RPMI7951 (cell line): ENCODE results near the gene TRIO. TPM values are rescaled to one million over a fixed set of nuclear protein-coding genes. Genes with fewer than 3 reads are reported as not detected.
"Not testable (repeated sequence)": the region's sequence is repeated elsewhere in the genome, so short reads cannot be mapped to it uniquely, and the experiment has no call there.

Source experiments
- DNase-seq: peaks from one replicate; pipeline ENCODE4 v3.0.0-alpha.2; 2012; ENCODE audit warnings: low read depth
- total RNA-seq: library from RNA; depleted of rRNA; stranded (reverse); fragments of >200 nt; shearing (Covaris generic); gene quantifications from 2 replicates; pipeline ENCODE4 v1.2.3, GENCODE V29; 2014

Gene TRIO
- total RNA-seq, 1 experiment from 2014 or later, result 34.0 TPM

DNA sequence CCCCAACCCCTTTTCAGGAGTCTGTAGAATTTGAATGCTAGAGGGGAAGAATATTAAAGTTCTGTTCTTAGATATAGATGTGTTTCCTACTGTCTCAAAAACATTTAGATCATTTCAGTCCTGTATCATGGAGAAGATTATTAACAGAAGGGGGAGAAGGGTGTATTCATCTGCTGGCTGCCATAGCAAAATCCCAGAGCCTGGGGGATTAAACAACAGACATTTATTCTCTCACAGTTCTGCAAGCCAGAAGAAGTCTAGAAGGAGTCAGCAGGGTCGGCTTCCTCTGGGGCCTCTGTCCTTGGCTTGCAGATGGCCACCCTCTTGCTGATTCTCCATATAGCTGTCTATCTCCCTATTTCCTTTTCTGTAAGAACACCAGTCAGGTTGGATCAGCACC is 288.4 kb downstream of the TRIO start:
- DNase-seq, result no peak

DNA sequence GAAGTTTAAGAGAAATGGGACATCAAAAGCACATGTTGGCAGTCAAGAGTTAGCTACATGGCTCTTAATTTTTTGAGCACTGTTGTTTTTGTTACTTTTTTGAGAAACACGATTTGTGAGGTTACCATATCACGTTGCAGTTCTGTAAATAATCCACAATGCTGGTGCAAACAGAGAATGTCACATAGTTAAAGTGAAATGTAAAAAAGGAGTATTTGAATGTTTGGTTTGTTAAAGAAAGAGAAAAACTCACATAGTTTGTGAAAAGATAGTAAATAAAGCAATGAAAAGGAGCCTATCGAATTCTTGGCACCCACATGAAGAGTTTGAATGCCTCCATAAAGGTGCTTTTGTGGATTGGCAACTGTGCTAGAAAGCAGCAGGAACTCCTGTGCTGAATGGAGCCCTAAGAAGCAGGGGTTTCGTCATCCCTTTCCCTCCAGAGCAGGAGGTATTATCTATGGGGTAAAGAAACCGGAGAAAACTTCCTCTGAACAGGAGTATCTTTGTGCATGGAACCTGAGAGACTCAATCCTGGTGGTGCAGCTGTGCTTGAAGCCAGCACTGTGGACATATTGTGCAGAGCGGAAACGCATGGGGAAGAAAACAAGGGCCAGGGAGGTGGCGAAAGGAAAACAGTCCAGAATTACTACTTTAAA is 289.9 kb downstream of the TRIO start:
- DNase-seq, result no peak

GRCh38 chr5:14435481-14435880 is 292.3 kb downstream of the TRIO start:
- DNase-seq, result no peak

DNA sequence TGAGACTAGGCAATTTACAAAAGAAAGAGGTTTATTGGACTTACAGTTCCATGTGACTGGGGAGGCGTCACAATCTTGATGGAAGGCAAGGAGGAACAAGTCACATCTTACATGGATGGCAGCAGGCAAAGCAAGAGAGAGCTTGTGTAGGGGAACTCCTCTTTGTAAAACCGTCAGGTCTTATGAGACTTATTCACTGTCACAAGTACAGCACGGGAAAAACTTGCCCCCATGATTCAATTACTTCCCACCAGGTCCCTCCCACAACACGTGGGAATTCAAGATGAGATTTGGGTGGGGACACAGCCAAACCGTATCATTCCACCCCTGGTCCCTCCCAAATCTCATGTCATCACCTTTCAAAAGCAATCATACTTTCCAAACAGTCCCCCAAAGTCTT is 293.0 kb downstream of the TRIO start:
- not testable (repeated sequence) for DNase-seq

- DNase-seq, result no peak
Measured at GRCh38 chr5:14436801-14437542, 293.8 kb downstream of the TRIO start.

DNA sequence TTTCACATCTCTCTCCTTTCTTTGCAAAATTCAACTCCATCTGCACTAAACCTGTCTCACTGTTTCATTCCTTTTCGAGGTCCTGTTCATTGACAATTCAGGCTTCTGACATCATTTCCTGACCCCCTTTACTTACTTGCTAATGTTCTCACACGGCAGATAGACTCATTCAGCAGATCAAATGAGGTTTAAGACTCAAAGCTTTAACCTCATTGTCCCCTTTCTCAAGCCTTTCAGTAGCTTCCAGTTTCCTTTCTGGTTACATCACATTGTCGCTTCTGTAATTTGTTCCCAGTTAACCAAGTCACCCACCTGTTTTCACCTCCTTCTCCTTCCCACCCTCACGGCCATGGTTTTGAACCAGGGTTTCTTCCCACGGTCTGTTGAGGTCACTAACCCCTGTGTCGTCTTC is 295.1 kb downstream of the TRIO start:
- no peak for DNase-seq

DNA sequence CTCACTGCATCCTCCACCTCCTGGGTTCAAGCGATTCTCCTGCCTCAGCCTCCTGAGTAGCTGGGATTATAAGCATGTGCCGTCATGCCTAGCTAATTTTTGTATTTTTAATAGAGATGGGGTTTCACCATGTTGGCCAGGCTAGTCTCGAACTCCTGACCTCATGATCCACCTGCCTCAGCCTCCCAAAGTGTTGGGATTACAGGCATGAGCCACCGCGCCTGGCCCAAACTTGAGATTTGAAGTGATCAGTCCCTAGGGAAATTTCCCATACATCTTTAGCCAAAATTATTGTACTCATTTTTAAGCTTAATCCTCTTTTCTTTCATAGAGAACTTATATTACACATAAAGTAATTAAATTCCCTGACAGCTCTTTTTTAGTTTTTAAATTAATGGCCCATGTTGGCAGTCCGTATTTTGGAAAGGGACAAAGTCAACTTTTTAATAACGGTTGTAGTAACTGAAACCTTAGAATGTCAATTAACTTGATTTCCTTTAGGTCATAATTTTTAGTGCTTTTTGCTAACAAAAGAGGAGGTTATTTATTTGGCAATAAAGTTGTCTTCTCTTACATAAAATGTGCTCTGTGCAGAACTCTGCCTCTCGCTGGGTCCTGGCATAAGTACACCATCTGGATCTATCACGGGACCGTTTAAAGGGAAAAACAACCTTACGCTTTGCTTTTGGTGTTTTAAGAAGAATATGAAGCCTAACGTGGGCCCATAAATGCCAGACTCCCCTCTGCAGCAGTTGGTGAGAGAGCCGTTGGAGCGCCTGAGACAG is 296.1 kb downstream of the TRIO start:
- no peak for DNase-seq

- DNase-seq, result no peak
Measured at GRCh38 chr5:14440223-14440581, 297.1 kb downstream of the TRIO start.

- DNase-seq, result no peak
Measured at GRCh38 chr5:14440582-14441431, 297.7 kb downstream of the TRIO start.

GRCh38 chr5:14441641-14442040 is 298.5 kb downstream of the TRIO start:
- no peak for DNase-seq

DNA sequence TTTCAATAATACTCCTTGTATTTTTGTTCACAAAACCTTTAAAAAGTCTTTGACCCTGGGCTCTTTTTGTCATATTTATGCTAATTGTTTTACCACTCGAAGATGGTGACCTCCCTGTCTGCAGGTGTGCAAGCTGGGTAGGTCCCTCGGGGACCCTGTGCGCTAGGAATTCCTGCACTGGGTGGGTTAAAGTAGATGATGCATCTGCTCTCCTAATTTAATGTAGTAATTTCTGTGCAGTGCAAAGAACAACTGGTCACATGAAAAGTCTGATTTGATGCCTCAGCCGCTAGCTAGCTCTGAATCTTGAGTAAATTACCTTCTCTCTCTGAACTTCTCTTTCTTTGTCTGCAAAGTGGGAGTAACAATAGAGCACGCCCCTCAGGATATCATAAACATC is 299.4 kb downstream of the TRIO start:
- DNase-seq, result no peak

DNA sequence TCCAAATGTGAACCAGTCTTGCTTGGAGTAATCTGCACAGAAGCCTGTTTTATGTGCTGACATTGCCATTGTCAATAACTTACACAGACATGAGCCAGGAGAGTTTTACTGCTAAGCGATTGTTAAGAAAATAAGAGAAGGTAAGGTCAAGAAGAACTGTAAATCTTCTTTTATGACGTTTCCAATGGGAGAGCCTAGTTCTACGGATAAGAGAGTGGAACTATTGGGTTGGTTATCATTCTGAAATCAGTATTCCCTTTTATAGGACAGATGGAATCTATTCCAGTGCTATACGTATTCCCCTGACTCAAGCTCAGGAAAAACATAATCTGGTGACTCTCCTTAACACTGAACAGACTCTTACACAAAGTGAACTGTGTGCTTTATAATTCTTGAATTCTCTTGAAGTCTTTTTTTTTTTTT is 300.5 kb downstream of the TRIO start:
- DNase-seq, result no peak

DNA sequence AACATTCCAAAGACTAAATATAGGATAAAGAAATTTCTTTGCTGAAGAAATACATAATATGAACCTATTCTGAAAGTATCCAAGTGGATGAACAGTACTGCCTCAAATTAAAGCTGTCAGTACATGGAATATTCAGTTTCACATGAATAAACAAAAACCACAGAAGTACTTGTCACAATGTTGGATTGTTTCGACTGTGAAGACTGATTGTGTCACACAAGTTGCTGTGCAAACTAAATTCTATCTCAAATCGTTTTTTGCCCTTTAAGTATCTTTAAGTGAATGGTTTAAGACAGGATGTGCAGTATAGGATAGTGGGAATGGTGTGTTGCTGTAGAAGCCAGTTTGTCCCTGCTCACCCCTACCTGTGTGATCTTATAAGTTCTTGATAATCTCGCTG is 301.0 kb downstream of the TRIO start:
- DNase-seq, result no peak

DNA sequence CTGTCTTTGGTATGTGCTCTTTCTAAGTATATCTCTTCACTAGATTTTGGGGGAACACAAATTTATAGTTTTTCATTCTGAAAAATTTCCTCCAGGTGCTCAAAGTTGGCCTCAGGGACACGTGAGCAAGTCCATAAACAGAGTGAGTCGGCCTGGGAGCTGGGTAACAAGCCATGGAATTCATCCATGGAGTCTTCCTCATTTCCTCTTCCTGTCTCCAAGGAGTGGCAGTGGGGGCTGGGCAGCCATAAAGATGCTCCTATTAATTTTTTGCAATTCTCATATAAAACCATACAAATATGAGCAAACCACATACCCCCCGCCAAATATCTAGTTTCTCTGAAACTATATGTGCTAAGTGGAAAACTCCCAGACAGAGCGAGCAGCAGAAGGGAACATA is 301.9 kb downstream of the TRIO start:
- DNase-seq, result peak; percentile 46

DNA sequence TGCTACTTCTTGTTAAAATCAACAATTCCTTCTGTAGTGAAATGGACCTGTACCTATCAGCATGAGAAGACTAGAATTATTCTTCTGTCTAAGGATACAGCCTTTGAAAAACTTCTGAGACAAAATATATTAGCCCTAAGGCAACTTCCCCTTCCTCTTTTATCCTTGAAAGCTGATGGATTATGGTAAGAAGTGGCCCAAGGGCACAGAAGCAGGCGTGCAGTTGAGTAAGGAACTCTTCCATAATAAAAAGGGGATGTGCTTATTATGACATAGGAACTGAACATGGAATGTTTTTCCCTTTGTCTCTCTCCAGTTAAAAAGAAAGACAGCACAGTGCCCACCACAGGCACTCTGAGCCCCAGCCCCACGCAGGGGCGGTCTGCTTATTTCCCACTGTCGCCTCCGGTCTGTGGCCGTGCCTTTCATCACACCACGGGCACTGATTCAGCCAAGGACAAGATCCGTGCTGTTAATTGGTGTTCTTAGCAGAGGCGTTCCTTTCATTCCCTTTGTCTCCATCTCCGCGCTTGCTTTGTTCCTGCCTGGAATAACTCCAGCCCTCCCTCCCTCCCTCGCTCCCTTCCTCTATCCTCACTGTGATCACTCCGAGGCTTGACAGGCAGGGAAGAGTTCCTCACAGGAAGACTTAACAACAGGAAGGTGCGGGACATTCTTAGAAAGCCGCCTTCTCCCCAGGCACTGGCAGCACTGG is 302.6 kb downstream of the TRIO start:
- peak; percentile 79 for DNase-seq

- peak; percentile 69 for DNase-seq
Measured at GRCh38 chr5:14447958-14448911, 305.1 kb downstream of the TRIO start.

GRCh38 chr5:14449052-14449661 is 306.0 kb downstream of the TRIO start:
- DNase-seq, result peak; percentile 98

DNA sequence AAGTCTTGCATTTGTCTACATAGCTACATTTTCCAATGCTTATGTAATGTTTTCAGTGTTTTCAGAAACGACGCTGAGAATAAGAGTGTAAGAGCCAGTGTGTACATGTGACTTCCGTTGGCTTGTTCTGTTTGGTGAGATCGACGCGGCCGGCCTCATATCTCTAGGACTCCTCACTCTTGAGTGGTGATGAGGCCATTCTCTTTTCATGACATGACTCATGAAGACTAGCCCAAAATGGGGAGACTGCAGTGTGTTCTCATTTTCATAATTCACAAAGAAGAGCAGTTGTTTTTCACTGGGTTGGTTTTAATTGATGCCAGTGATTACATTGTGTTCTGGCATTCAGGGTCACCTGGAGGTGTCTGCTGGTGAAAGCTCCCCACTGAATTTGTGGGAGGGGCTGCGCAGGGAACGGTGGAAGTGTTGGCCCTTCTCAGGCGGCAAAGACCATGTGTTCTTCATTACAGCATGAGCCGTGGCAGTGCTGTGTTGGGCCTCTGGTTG is 306.9 kb downstream of the TRIO start:
- DNase-seq, result peak; percentile 86

- no peak for DNase-seq
Measured at GRCh38 chr5:14450742-14451141, 307.6 kb downstream of the TRIO start.
